ENCODE measurements around the gene ERBB2.

Gene ERBB2

DNA sequence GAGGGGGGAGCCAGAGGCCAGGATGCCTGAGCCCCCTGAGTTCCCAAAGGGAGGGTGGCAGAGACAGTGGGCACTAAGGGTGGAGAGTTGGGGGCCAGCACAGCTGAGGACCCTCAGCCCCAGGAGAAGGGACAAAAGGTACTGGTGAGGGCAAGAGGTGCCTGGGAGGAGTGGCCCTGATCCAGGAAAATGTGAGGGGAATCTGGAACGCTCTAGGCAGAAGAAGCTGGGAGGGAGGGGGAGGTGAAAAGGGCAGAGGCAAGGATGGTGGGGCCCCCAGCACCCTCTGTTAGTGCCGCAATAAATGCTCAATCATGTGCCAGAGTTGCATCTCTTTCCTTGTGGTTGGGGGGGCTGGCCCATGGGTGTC, 33.6 kb upstream of the ERBB2 start:
- DNase-seq = no peak

DNA sequence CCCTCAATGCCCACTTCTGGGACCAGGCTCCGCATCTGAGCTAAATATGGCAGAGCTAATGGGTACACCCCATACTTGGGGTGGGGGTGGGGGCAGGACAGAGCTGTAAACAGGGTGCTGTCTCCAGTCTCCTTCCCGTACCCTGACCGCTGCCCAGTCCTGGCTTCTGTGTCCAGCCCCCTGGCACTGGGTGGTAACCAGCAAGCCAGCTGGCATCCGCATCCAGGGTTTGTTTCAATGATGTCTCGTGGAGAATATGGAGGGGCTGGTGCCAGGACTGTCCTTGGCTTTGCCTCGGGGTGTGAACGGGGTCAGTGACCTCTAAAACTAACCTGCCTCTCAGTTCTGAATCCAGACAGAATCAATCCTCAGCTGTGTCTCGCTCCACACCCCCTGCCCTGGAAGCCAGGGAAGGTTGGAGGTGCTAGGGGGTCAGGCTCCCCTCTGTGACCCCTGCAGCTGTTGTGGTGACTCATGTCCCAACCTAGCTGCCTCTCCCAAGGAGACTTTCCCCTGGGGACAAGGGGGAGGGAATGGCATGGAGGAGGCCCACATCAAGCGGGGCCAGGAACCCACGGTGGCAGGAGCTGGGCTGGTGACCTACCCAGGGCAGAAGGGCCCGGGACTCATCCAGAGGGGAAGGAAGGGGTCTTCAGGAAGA, 33.1 kb upstream of the ERBB2 start:
- no peak for DNase-seq

DNA sequence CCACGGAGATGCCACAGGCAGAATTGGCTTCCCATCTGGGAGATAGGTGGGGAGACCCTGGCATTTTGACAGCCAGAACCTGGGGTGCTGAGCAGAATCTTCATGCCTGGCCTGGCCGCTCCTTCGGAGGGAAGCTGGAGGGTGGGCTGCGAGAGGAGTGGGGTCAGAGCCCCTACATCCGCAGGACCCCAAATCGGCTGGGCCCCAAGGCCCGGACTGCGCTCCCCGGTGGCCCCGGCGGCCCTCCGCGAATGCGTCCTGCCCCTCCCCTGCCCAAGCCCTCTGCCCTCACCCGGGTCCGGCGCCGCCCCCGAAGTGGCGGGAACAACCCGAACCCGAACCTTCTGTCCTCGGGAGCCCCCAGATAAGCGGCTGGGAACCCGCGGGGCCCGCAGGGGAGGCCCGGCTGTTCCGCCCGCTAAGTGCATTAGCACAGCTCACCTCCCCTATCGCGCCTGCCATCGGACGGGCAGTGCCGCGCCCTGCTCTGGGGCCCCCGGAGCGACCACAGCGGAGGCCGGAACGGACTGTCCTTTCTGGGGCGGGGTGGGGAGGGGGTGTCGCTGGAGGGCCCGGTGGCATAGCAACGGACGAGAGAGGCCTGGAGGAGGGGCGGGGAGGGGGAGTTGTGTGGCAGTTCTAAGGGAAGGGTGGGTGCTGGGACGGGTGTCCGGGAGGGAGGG, 32.5 kb upstream of the ERBB2 start:
- no peak for DNase-seq

DNA sequence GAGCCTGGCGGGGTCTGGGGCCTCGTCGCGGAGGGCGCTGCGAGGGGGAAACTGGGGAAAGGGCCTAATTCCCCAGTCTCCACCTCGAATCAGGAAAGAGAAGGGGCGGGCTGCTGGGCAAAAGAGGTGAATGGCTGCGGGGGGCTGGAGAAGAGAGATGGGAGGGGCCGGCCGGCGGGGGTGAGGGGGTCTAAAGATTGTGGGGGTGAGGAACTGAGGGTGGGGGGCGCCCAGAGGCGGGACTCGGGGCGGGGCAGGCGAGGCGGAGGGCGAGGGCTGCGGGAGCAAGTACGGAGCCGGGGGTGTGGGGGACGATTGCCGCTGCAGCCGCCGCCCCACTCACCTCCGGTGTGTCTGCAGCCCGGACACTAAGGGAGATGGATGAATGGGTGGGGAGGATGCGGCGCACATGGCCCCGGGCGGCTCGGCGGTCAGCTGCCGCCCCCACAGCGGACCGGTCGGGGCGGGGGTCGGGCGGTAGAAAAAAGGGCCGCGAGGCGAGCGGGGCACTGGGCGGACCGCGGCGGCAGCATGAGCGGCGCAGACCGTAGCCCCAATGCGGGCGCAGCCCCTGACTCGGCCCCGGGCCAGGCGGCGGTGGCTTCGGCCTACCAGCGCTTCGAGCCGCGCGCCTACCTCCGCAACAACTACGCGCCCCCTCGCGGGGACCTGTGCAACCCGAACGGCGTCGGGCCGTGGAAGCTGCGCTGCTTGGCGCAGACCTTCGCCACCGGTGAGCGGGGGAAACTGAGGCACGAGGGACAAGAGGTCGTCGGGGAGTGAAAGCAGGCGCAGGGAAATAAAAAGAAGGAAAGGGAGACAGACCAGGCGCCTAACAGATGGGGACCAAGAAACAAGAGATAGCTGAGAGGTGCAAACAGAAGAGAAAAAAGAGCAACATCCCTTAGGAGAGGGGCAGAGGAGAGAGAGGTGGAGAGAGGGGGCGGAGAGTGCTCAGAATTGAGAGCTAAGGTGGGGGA, 31.6 kb upstream of the ERBB2 start, which contains the start of gene PNMT:
Gene PNMT (plus strand): TSS at position 509 of the 980 bp plus-strand sequence. CDS start 23 bp downstream, at position 532.
- no peak for DNase-seq

DNA sequence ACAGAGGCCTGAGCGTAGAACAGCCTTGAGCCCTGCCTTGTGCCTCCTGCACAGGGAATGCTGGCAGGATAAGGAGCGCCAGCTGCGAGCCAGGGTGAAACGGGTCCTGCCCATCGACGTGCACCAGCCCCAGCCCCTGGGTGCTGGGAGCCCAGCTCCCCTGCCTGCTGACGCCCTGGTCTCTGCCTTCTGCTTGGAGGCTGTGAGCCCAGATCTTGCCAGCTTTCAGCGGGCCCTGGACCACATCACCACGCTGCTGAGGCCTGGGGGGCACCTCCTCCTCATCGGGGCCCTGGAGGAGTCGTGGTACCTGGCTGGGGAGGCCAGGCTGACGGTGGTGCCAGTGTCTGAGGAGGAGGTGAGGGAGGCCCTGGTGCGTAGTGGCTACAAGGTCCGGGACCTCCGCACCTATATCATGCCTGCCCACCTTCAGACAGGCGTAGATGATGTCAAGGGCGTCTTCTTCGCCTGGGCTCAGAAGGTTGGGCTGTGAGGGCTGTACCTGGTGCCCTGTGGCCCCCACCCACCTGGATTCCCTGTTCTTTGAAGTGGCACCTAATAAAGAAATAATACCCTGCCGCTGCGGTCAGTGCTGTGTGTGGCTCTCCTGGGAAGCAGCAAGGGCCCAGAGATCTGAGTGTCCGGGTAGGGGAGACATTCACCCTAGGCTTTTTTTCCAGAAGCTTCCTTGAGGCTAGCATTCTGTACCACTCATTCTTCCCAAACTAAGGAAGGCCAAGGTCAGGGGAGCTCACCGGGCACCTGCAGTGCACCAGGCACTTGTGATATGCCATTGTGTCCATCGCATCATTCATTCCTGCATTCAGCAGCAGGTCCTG, 29.7 kb upstream of the ERBB2 start:
- no peak for DNase-seq

DNA sequence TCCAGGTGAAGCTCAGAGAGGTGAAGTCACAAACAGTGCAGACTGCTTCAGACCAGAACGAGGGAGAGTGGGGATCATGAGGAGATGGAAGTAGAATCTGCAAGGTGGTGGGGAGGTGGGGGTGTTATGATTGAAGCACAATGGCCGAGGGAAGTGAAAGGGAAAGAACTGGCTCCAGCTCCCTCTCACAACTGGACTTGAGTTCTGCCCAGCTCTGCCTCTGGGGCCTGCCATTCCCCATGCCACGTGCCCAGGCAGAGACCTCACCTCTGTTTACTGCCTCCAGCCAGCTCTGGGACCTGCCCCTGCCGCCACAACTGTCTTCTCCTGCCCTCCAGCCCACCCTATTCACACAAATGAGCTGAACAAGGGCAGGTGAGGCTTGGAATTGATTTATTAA, 29.1 kb upstream of the ERBB2 start:
- DNase-seq = no peak

DNA sequence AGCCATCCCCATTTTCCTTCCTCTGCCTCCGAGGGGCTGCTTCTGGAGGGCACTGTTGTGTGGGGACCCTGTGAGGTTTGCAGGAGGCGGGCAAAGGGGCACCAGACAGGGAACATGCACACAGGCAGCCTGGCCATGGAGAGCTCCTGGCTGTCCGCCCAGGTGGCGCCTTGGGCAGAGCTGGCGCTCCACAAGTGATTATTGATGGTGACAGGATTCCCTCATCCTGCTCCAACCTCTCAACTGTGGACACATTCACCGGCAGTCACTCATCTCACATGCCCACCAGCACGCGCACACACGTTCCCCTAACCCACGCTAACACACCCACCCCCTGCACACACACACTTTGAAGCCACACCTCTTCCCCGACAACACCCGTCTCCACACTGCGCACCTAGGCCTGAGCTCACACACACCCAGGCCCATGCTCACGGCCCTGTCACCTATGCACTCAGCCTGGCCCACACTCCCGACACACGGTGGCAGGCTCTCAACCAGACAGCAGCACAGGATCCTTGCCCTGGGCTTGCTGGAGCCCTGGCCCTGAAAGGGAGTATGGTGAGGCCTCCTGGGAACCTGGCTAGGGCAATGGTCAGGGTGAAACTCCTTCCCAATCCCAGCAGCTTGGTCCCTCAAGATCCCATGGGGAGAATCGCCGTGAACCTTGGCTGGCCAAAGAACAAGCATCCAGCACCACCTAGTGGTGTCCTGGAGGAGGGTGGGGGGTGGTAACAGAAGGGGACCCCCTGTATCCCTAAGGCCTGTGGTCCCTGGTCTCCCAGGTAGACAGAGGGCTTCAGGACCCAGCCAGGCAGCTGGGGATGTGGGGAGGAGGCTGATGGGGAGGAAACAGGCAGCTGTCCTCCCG, 28.0 kb upstream of the ERBB2 start:
- no peak for DNase-seq

DNA sequence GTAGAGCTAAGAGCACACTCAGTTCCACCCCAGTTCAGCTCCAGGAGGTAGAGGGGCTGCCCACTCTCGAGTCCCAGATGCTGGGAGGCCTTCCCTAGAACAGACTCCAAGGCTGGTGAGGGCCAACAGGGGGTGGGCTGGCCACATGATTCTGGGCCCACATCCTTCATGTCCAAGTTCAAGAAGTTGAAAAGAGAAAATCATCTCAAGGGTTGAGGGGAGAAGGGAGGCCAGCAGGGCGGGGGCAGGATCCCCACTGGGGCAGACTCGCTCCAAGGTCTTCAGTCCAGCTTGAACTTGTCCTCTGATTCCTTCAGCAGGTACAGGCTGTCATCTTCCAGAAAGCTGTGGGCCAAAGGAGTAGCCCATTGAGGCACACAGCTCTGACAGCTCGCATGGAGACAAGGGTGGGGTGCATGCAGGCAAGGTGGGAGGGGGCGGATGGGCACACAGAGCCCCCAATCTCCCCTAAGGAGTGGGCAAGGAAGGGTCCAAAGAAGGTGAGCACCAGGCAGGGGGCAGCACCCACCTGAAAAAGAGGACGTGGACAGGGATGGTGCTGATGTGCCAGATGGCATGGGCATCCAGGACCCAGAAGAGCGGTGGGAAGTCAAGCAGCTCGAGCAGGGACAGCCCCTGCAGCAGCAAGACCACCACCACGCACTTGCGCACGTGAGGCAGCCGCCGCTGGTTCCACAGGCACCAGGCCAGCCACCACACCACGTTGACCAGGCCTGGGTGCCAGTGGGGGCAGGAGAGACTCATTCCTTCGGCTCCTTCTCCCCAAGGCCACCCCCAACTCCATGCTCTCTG, 27.1 kb upstream of the ERBB2 start:
- no peak for DNase-seq

DNA sequence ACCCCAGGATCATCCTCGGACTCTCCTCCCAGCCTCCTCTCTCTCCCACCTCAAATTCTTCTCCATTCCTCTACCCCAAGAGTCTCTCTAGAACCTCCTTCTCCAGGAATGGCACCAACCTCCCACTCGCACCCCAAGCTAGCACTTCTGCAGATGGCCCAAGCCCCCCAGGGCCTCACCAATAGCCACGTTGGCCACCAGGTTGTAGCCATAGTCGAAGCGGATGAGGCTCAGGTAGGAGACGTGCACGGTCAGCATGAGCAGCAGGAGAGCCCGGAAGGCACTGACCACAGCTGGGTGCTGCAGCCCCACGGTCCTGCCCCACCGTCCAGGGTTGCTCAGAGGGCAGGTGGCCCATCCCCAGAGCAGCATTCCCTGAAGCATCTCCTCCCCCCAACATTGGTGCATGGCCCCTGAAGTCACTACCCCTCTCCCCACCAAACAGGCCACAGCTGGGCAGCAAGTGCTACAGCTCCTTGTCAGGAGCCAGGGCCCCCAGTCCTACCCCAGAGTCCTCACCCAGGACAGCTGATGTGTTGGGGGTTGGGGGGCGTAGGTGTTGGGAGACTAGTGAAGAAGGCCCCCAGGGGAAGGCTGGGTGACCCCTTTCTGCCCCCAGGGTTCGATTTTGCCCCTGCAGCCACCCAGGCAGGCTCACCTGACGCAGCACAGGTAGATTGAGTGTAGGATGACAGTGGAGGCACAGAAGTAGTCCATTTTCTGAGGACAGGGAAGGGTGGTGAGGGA, 26.4 kb upstream of the ERBB2 start:
- no peak for DNase-seq

DNA sequence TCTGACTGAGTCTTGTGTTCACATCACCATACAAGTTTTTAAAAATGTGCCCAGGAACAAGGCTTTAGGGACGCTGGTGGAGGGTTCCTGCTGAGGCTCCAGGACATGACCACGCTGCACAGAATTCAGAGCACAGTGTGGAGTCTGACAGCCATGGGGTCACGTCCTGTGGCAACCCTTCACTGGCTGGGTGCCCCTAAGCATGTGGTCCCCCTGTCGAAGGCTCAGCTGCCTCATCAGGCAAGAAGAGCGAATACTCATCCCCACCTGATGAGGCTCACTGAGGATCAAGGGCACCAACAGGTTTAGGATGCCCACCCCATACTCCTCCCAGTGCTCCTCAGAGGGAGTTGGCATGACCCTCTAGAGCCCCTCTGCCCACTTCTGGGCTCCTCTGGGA, 25.7 kb upstream of the ERBB2 start:
- no peak for DNase-seq

DNA sequence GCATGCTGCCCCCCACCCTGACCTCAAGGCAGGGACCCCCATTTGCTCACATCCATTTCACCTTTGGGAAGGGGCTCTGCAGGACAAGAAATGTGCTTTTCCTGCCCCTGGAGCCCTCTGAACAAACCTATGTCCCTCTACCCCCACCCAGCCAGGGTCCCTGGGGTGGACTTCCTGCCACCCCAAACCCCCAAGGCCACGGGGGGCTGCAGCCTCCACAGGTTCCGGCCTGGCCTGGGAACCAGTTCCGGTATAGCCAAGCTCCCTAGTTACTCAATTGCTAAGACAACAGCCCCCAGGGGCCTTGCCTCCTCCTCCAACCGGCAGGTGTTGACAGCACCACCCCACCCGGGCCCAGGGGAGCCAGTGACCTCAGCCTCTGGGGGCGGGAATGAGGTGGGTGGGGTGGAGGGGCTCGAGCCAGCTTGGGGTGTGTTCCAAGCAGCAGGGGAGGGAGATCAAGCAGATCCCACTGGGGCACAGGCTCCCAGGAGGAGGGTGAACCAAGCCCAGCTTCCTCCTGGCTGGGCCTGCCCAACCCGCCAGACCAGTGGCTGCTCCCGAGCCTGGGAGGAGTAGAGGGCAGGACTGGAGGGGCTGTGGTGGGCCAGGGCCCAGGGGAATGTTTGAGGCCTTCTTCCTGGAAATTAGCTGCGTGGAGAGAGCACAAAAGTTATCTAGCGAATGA, 25.0 kb upstream of the ERBB2 start:
- no peak for DNase-seq

DNA sequence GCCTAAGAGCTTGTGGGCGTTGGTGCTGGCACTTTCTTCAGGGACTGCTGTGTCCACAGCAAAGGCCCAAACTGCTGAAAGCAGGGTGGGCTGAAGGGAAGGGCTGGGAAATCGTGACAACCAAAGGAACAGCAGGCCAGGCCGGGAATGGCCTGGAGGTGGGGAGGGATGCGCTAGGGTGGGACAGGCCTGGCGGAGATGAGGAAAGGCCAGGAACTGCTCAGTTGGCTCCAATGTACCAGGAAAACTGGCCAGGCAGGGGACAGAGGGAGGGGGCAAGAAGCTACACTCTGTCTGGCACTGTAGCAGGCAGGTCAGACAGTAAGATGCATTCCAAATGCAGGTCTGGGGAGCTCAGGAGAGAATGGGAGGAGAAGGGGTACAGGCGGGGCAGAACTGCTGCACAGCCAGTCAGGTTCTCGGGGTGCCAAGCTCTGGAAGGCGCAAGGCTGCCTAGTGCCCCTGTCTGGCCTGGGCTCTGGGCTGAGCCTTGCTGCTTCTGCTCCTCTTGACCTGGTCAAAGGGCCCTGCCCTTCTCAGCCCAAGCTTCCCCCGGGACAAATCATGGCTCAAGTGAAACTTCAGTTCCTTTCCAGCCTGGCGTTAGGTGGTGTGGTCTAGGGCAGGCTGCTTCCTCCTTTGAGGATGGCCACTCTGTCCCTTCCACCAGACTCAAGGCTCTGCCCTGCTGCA, 24.3 kb upstream of the ERBB2 start:
- no peak for DNase-seq

DNA sequence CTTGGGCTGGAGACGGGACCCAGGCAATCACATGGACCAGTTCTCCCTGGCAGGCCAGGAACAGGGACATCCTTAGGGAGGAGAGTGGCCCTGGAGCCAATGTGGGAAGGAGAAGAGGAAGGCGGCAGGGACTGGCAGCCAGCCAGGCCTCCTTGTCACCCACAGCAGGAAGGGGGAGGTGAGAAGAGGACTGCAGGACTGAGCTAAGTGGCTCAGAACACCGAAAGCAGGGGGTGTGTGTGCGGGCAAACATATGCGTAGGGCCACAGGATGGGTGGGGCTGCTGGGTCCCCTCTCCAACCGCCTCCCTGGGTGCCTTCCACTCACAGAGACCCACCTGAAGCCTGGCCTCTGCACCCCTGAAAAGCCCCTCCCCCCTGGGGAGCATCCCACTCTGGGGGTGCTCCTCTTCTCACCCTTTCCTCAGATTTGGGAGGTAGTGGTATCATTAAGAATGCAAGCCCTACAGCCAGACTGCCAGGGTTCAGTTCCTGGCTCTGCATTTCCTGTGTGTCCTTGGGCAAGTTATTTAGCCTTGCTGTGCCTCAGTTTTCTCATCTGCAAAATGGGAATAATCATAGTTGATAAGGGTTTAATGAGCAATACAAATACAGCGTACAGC, 23.6 kb upstream of the ERBB2 start:
- DNase-seq = peak; percentile 43

DNA sequence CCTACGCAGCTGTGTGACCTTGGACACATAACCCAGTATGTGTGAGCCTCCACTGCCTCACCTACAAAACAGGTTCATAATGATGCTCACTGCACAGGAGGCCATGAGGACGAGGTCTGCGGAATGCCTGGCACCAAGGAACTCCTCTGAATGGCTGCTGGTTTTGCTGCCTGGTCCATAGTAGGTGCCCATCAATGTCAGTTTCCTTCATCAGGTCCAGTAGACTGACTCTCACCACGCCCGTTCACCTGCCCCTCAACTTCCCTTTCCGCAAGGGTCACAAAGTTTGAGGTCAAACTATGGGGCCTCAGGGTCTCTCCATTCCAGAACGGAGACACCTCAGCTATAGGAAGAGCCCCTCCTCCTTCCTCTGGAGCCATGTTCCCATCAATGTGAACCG, 22.8 kb upstream of the ERBB2 start:
- DNase-seq = no peak

DNA sequence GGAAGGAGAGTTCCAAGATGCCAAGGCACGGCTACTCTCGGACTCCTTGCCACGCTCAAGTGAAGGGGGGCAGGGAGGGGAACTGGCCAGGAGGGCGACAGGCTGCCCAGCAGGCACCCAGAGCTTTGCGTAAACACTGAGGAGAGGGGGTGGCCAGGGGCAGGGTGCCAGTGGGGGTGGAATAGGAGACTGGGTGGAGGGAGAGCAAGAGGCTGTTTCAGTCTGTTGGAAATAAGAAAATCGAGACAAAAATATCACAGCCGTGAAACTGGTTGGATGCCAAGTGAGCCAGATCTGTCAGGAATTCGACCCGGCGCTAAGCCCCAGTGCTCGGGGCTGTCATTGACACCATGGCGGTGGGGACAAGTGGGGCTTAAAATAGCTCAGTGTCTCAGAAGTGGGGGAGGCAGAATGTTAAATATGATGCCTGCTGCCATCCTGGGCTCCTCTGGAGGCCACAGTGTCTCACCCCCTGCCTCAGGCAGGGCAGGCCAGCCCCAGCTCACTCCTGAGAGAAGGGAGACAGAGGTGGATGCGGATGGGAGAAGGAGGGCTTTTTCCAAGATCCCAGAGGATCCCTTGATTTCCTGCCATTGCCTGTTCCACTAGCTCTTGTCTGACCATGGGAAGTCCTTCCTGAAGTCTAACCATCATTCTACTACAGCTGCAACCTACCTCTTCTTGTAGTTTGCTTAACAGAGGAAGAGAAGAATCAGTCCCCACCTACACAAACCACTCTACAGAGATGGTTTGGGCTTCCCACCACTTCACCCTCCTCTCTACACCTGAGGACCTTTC, 22.1 kb upstream of the ERBB2 start:
- DNase-seq = no peak

DNA sequence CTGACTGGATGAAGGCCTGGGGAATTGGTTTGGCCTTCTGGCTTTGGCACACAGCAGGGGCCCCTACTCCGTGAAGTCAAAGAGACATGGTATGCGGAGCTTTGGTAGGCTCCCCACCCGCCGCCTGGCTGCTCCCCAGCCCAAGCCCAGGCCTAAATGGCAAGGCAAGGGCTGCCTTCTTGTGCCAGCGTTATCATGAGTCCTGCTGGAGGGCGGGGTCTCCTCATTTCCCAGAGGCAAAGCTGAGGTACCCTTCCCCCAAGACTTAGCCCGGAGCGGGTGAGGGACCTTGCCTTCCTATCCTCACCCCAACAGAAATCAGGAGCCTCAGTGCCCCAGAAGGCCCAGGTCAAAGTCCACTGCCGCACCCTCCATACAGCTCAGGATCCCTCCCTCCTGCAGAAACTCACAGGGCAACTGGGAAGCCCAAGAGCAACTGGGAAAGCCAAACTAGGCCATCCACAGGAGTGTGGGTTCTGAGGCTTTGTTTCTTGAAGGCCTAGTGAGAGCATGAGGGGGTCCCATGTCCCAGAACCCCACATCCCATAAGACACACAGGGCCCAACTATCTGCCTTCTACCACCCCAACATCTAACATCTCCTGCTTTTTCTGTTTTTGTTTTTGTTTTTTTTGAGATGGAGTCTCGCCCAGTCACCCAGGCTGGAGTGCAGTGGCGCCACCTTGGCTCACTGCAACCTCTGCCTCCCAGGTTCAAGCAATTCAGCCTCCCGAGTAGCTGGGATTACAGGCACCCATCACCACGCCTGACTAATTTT, 21.3 kb upstream of the ERBB2 start:
- no peak for DNase-seq
